GM12872 (cell line): ENCODE measurements around the gene ACTR3.

Experiments
- CTCF ChIP-seq: IDR thresholded peaks from 3 replicates; pipeline ENCODE4 v1.5.1; 2011; ENCODE audit warnings: low read depth, mild to moderate bottlenecking, low read length, moderate library complexity; ENCODE audit not compliant: insufficient read depth

Gene ACTR3

GRCh38 chr2:113850687-113851086 is 39.2 kb upstream of the ACTR3 start:
- TF ChIP-seq CTCF = no peak

- TF ChIP-seq CTCF = no peak
Observed at GRCh38 chr2:113851640-113852039, 38.2 kb upstream of the ACTR3 start.

- no peak for TF ChIP-seq CTCF
Observed at GRCh38 chr2:113854208-113854607, 35.7 kb upstream of the ACTR3 start.

- no peak for TF ChIP-seq CTCF
Observed at GRCh38 chr2:113854970-113855740, 34.7 kb upstream of the ACTR3 start.

GRCh38 chr2:113857464-113857863 is 32.4 kb upstream of the ACTR3 start:
- no peak for TF ChIP-seq CTCF

- no peak for TF ChIP-seq CTCF
Observed at GRCh38 chr2:113858764-113859163, 31.1 kb upstream of the ACTR3 start.

GRCh38 chr2:113861740-113862139 is 28.1 kb upstream of the ACTR3 start:
- no peak for TF ChIP-seq CTCF
